Measurements from ENCODE around the gene CTRB1. TPM values are rescaled to one million over a fixed set of nuclear protein-coding genes. Genes with fewer than 3 reads are reported as not detected.

CTRB1 gene
- total and polyA plus RNA-seq, 2 of the 13 experiments (the other 11 are each of a cell fraction or from before 2014, with no cell fraction given), result not detected

DNA sequence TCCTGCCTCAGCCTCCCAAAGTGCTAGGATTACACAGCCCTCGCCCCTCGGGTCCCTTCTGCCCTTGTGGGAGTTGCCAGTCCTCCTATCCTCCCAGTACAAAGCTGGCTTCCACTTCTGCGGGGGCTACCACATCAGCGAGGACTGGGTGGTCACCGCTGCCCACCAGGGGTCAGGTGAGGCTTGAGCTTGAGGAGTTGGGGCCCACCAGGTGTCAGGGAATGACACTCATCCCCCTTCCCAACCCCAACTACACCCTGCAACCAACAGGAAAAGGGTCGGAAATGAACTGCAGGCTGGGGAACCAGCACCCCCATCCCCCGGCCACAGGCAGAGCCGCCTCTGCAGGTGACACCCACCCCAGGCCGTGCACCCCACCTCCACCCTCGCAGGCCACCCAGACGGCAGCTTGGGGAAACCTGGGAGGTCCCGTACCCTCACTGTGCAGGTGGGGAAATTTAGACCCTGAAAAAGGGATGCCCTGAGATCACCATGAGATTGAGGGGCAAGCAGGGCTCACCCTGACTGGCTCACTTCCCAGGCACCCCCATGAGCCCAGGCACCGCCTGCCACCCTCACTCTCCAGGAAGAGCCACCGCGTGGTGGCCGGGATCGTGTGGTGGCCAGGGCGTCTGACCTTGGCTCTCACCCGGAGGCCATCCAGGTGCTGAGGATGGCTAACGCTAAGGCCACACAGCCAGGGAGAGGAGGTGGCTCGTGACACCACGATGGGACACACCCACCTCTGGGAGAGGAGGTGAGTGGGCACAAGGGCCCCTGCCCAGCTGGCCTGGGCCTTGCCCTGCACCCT lies 8.0 kb downstream of the CTRB1 start (continued):
- TF ChIP-seq, protein P1, sequence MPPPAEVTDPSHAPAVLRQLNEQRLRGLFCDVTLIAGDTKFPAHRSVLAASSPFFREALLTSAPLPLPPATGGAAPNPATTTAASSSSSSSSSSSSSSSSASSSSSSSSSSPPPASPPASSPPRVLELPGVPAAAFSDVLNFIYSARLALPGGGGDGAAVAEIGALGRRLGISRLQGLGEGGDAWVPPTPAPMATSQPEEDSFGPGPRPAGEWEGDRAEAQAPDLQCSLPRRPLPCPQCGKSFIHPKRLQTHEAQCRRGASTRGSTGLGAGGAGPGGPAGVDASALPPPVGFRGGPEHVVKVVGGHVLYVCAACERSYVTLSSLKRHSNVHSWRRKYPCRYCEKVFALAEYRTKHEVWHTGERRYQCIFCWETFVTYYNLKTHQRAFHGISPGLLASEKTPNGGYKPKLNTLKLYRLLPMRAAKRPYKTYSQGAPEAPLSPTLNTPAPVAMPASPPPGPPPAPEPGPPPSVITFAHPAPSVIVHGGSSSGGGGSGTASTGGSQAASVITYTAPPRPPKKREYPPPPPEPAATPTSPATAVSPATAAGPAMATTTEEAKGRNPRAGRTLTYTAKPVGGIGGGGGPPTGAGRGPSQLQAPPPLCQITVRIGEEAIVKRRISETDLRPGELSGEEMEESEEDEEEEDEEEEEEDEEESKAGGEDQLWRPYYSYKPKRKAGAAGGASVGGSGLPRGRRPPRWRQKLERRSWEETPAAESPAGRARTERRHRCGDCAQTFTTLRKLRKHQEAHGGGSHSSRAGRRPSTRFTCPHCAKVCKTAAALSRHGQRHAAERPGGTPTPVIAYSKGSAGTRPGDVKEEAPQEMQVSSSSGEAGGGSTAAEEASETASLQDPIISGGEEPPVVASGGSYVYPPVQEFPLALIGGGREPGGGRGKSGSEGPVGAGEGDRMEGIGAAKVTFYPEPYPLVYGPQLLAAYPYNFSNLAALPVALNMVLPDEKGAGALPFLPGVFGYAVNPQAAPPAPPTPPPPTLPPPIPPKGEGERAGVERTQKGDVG (CRISPR knock-in tag; IDR thresholded peaks at IDR 0.05; ENCODE audit: borderline replicate concordance), result no peak
- TF ChIP-seq RFX3 (CRISPR knock-in tag; IDR thresholded peaks at IDR 0.05), result no peak
- TF ChIP-seq, protein P2, sequence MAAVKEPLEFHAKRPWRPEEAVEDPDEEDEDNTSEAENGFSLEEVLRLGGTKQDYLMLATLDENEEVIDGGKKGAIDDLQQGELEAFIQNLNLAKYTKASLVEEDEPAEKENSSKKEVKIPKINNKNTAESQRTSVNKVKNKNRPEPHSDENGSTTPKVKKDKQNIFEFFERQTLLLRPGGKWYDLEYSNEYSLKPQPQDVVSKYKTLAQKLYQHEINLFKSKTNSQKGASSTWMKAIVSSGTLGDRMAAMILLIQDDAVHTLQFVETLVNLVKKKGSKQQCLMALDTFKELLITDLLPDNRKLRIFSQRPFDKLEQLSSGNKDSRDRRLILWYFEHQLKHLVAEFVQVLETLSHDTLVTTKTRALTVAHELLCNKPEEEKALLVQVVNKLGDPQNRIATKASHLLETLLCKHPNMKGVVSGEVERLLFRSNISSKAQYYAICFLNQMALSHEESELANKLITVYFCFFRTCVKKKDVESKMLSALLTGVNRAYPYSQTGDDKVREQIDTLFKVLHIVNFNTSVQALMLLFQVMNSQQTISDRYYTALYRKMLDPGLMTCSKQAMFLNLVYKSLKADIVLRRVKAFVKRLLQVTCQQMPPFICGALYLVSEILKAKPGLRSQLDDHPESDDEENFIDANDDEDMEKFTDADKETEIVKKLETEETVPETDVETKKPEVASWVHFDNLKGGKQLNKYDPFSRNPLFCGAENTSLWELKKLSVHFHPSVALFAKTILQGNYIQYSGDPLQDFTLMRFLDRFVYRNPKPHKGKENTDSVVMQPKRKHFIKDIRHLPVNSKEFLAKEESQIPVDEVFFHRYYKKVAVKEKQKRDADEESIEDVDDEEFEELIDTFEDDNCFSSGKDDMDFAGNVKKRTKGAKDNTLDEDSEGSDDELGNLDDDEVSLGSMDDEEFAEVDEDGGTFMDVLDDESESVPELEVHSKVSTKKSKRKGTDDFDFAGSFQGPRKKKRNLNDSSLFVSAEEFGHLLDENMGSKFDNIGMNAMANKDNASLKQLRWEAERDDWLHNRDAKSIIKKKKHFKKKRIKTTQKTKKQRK (IDR thresholded peaks at IDR 0.05; ENCODE audit: low read length), result no peak
- no peak for TF ChIP-seq SOX6 (IDR thresholded peaks at IDR 0.05)
- no peak for TF ChIP-seq SOX6 (CRISPR knock-in tag; IDR thresholded peaks at IDR 0.05)
- no peak for TF ChIP-seq ZNF773 (CRISPR knock-in tag; IDR thresholded peaks at IDR 0.05; ENCODE audit: borderline replicate concordance)
- no peak; the same call in 1 of the 2 replicates for TF ChIP-seq ZNF274 (CRISPR knock-in tag; IDR thresholded peaks at IDR 0.05)
- no peak for TF ChIP-seq CCDC6 (CRISPR knock-in tag; IDR thresholded peaks at IDR 0.05)
- TF ChIP-seq MTA1 (CRISPR knock-in tag; IDR thresholded peaks at IDR 0.05; ENCODE audit: borderline replicate concordance), result no peak
- no peak for TF ChIP-seq ZNF296 (CRISPR knock-in tag; conservative IDR thresholded peaks at IDR 0.05)
- TF ChIP-seq KDM4B (CRISPR knock-in tag; IDR thresholded peaks at IDR 0.05), result no peak
- no peak for TF ChIP-seq CENPT (CRISPR knock-in tag; IDR thresholded peaks at IDR 0.05; ENCODE audit: low read depth)
- TF ChIP-seq, protein P3, sequence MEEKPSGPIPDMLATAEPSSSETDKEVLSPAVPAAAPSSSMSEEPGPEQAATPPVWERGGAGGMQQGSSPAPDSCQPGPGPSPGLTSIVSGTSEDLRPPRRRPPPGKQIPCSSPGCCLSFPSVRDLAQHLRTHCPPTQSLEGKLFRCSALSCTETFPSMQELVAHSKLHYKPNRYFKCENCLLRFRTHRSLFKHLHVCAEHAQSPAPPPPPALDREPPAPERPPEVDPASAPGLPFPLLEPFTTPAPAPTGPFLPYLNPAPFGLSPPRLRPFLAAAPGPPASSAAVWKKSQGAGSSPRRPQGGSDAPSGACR (CRISPR knock-in tag; IDR thresholded peaks at IDR 0.05), result no peak
- TF ChIP-seq MXD4 (CRISPR knock-in tag; IDR thresholded peaks at IDR 0.05), result no peak
- no peak for TF ChIP-seq ZNF883 (CRISPR knock-in tag; IDR thresholded peaks at IDR 0.05; ENCODE audit: not compliant biosample characterization)
- TF ChIP-seq ZNF326 (CRISPR knock-in tag; IDR thresholded peaks at IDR 0.05; ENCODE audit: borderline replicate concordance), result peak; percentile 66; the same call in 1 of the 2 replicates
- 0 out of 2 replicates have a peak, but pooled peaks have one; percentile 52 for TF ChIP-seq HOXD1 (CRISPR knock-in tag; IDR thresholded peaks at IDR 0.05)
- no peak for TF ChIP-seq ZNF501 (CRISPR knock-in tag; IDR thresholded peaks at IDR 0.05)
- TF ChIP-seq ERF (CRISPR knock-in tag; IDR thresholded peaks at IDR 0.05), result no peak
